NCI-H2171 (cell line): Measurements from ENCODE around the gene FKBP5.
"Not testable (repeated sequence)": the region's sequence is repeated elsewhere in the genome, so short reads cannot be mapped to it uniquely, and the experiment has no call there.

Source experiments
- DNase-seq: peaks from one replicate; lab custom pipeline; 2025; lab: John Stamatoyannopoulos, UW

FKBP5 gene

GRCh38 chr6:35586542-35586941, 102.2 kb downstream of the FKBP5 start:
- DNase-seq: no peak

DNA sequence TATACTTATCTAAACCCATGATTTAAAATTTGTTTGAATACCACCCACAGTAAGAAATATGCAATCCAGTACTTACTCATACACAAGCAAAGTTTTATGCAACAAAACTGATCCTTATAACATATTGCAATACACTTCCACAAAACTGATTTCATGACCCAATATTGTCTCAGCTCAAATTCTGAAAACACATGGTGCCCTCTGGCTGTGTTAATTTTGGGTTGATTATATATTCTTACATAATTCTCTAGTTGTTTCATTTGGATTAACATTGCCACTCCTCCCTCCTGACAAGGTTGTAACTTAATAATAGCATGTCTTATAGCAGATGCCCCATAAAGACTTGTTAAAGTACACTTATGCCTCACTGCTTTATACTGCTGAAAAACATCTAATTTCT, 103.1 kb downstream of the FKBP5 start:
- DNase-seq: no peak

- peak; percentile 52 for DNase-seq
Measured at GRCh38 chr6:35583893-35584688, 104.6 kb downstream of the FKBP5 start.

GRCh38 chr6:35582315-35582714, 106.4 kb downstream of the FKBP5 start:
- DNase-seq: no peak

- DNase-seq: no peak
Measured at GRCh38 chr6:35581633-35582032, 107.1 kb downstream of the FKBP5 start.

GRCh38 chr6:35580836-35581235, 107.9 kb downstream of the FKBP5 start:
- no peak for DNase-seq

DNA sequence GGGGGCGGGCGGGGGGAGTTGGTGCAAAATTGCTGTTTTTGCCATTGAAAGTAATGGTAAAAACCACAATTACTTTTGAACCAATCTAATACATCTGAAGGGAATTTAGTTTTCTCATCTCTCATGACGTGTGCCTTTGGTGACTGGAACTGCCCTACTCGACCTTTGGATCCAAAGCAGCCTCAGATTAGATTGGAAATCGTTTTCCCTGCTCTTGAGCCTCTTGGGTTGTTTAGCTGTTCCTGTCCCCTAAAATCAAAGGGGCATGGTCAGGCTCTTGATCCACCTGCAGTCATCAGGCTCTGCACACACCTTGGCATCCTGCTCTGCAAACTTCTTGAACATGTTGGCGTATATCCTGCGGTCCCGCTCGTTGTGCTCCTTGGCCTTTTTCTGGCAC, 112.0 kb downstream of the FKBP5 start:
- DNase-seq: no peak

GRCh38 chr6:35573495-35574110, 115.1 kb downstream of the FKBP5 start:
- peak; percentile 82 for DNase-seq

- not testable (repeated sequence) for DNase-seq
Measured at GRCh38 chr6:35570885-35571330, 117.8 kb downstream of the FKBP5 start.

DNA sequence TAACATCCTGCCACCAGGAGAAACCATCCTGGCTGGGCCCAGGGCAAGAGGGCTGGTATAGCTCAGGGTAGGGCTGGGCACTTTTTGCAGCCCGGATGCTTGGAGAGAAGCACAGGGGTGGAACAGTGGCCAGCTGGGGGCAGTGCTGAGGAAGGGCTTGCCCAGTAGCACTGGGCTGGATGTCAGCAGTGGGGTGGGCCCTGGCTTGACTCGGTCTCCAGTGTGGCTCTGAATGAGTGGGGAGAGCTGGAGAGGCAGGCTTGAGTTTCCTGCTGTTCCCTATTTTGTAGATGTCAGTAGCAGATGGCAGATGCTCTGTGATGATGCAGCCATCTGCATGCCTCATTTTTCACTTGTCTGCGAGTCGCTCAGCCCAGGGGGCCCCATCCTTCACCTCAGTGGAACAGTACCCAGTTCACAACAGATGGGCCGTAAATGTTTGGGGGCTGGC, 119.7 kb downstream of the FKBP5 start:
- DNase-seq: peak; percentile 84

- DNase-seq: no peak
Measured at GRCh38 chr6:35566794-35567193, 121.9 kb downstream of the FKBP5 start.

- no peak for DNase-seq
Measured at GRCh38 chr6:35564733-35565132, 124.0 kb downstream of the FKBP5 start.

DNA sequence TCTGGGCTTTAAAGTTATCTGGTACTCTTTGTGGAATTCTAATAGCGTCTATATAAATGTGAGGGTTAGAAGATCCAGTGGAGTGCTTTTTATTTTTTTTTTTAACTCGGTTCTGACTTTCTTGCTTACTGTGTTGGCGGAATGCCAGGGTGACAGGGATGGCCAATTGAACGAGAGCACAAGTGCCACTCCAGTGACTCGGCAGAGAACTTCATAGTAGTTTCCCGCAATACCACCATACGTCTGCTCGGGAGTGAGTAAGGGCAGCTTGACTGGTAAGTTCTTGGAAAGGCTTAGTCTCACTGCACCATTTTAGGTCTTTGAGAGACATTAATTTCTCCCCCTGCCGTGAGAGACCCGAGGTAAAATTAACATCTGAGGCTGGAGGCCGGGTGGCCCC, 126.7 kb downstream of the FKBP5 start:
- no peak for DNase-seq

GRCh38 chr6:35561113-35561512, 127.6 kb downstream of the FKBP5 start:
- no peak for DNase-seq

DNA sequence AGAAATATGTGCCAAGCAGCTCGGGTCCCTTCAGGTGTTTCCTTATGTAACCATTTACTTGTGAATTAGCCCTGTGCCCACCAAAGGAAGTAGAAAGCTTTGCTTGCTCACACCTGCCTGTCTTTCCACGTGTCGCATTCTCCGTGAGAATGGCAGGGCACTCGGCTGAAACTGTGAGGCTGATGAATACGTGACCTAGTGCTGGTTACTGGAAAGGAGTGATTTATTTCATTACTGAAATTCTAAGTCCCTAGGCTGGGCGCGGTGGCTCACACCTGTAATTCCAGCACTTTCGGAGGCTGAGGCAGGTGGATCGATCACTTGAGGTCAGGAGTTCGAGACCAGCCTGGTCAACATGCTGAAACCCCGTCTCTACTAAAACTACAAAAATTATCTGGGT, 130.1 kb downstream of the FKBP5 start:
- DNase-seq: no peak

GRCh38 chr6:35557239-35557638, 131.5 kb downstream of the FKBP5 start:
- DNase-seq: no peak

- DNase-seq: no peak
Measured at GRCh38 chr6:35554811-35555210, 133.9 kb downstream of the FKBP5 start.

DNA sequence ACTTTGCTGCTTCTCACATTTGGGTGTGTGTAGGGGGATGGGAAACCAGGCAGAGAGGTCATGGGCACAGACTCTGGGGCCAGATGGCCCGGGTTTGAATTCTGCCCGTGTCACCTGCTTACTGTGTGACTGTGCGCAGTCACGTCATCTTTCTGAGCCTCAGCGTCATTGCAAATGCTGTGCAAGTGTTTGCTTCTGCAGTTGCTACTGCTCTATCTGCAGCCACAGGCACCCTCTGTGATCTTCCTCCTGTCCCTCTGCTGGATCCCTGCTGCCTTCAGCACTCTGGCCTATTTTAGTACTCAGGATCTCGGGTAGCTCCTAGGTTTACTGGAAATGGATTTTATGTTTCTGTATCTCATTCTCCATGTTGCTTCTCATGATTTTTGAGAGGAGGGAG, 135.4 kb downstream of the FKBP5 start:
- DNase-seq: no peak

GRCh38 chr6:35552285-35552917, 136.3 kb downstream of the FKBP5 start:
- DNase-seq: no peak

DNA sequence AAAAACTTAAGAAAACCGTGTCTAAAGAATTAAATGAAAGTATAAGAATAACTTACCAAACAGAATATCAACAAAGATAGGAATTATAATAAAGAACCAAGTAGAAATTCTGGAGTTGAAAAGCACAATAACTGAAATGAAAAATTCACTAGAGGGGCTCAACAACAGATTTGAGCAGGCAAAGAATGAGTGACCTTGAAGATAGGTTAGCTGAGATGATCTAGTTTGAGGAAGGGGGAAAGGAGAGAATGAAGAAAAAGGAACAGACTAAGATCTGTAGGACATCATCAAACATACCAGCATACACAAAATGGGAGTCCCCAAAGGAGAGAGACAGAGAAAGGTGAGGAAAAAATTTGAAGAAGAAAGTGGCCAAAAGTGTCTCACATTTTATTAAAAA, 138.3 kb downstream of the FKBP5 start:
- DNase-seq: no peak

- DNase-seq: no peak
Measured at GRCh38 chr6:35547676-35548075, 141.0 kb downstream of the FKBP5 start.

- DNase-seq: no peak
Measured at GRCh38 chr6:35544769-35545361, 143.8 kb downstream of the FKBP5 start.
